Body of pancreas (tissue), 4 donors: ENCODE data around the gene TMEM127. TPM values are rescaled to one million over a fixed set of nuclear protein-coding genes. Genes with fewer than 3 reads are reported as not detected.

Experiments
- ATAC-seq: fragments of 150-250 bp; one replicate; pipeline ENCODE4 v1.9.1; 2016
- DNase-seq, 4 donors: peaks; one replicate each; pipeline ENCODE4 v3.0.0-alpha.2; 2019
- H3K27ac ChIP-seq, 4 donors: fragments of 200-600 bp; sonication (generic); 1 replicate in 3 of 4; 2 replicates in 1 of 4; pipeline versions ENCODE4 v1.5.1 to v1.6.1; 2016 to 2019; ENCODE audit warnings: mild to moderate bottlenecking in 1 of 4, mixed read lengths in 1 of 4, moderate library complexity in 1 of 4
- H3K27me3 ChIP-seq, 2 donors: fragments of 200-600 bp; sonication (generic); one replicate each; pipeline ENCODE4 v1.6.0; 2016; ENCODE audit warnings: mild to moderate bottlenecking in 1 of 2
- H3K36me3 ChIP-seq, 2 donors: fragments of 200-600 bp; sonication (generic); replicated peaks in 1 of 2; 2 replicates each; pipeline ENCODE4 v1.5.1; 2016; ENCODE audit warnings: low read depth in 2 of 2; ENCODE audit not compliant: insufficient read depth in 1 of 2
- H3K4me1 ChIP-seq: fragments of 200-600 bp; sonication (generic); one replicate; pipeline ENCODE4 v1.6.0; 2016
- H3K4me3 ChIP-seq, 2 donors: fragments of 200-600 bp; sonication (generic); 1 replicate in 1 of 2; 2 replicates in 1 of 2; pipeline ENCODE4 v1.5.1; 2016 to 2019
- H3K9me3 ChIP-seq, 3 donors: fragments of 200-600 bp; sonication (generic); 1 replicate in 2 of 3; 2 replicates in 1 of 3; pipeline ENCODE4 v1.5.1; 2016
- CTCF ChIP-seq, 7 experiments: fragments of 450-650 bp in 4 of 7; fragments of 200-600 bp in 3 of 7; sonication (generic) in 3 of 7; IDR thresholded peaks; one replicate each; pipeline ENCODE4 v1.5.1; 2016 to 2019; ENCODE audit warnings: antibody characterized with exemption in 7 of 7
- POLR2A ChIP-seq, 3 donors: fragments of 450-650 bp; IDR thresholded peaks; one replicate each; pipeline ENCODE4 v1.6.1; 2016; ENCODE audit warnings: antibody characterized with exemption in 3 of 3, mild to moderate bottlenecking in 2 of 3
- WGBS, 2 donors: methylation state at CpG; one replicate each; pipeline ENCODE4 v1.1.5; 2017; 5-methylcytosine and 5-hydroxymethylcytosine counted together
- intact Hi-C: fragments of 100-400 bp; cut with DNase I; formaldehyde crosslinking; loops from one replicate; pipeline ENCODE4 v1.15.1; 2023
- total RNA-seq, 2 donors: library from RNA; depleted of rRNA; stranded (reverse); fragments of >200 nt; gene quantifications; one replicate each; pipeline ENCODE4 v1.1.0, GENCODE V29; 2016

TMEM127 gene
- total RNA-seq, 2 donors from 2014 or later, result 22.1 to 33.5 TPM

GRCh38 chr2:96305979-96306308, 40.1 kb upstream of the TMEM127 start:
- H3K27ac ChIP-seq, result peak overlapping the region; percentile 61 to 85 (median 74)
- intact Hi-C loops, result no loop called here
- peaks cover 17% of the 10 kb centered on the region for H3K4me1 ChIP-seq
- H3K36me3 ChIP-seq, result peaks cover 0 to 14% of the 10 kb centered on the region in 2 donors
- no peak for TF ChIP-seq POLR2A (IDR thresholded peaks at IDR 0.05)
- TF ChIP-seq CTCF (IDR thresholded peaks at IDR 0.05), result no peak
- 11 to 27% methylated on average over 9 of the region's 9 CpGs for WGBS, 2 donors
- H3K27me3 ChIP-seq, result no peaks in the 10 kb centered on the region
- DNase-seq, result no peak
- ATAC-seq, result no peak
- no peaks in the 10 kb centered on the region for H3K9me3 ChIP-seq
- peak overlapping the region; percentile 91 to 94 for H3K4me3 ChIP-seq

DNA sequence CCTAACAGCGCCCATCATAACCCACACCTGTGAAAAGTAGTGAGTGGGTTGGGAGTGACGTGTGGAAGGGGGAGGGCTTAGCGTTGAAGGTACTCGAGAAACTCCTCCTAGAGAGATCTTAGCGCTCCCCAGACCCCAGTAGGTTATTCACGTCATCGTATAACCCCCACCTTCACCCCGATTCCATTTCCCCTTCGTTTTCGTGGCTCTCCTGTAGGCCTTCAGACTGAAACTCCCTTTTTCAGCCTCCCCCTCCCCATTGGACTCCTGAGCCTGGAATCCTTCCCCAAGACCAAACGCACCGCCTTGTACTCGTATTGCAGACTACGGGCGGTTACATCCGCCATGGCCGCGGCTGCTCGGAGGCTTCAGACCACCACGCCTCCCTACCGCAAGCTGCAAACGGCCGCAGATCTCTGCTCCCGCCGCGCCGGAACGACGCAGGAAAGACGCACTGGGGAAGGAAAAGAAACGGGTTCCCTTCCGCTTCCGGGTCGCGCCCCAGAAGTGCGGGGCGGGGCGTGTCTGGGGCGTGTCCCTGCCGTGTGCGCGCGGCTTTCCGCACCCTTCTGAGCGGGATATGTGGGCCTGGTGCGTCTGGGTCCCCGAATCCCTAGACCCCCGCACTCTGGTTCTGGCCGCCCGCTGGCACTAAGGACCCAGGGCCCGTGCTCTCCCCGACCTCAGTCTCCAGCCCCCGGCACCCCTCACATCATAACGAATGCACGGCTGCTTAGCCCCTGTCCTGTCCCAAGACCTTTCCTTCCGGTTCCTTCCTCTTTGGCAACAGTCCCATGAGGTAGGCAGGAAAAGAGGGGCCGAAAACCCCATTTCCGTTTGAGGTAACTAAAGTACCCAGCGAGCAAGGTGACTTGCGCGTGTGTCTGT, 39.5 kb upstream of the TMEM127 start, which contains the start of gene SNRNP200:
TSS of gene SNRNP200 (minus strand) at position 456 of the 888 bp plus-strand sequence. CDS start at position 347, 109 bp downstream.
- H3K27me3 ChIP-seq, result no peaks in the 10 kb centered on the region
- no peak for TF ChIP-seq CTCF (IDR thresholded peaks at IDR 0.05)
- peak; percentile 48 to 86 (median 85) for TF ChIP-seq POLR2A (IDR thresholded peaks at IDR 0.05)
- peak within 1 kb of the TSS; percentile 61 to 85 (median 74) for H3K27ac ChIP-seq
- H3K9me3 ChIP-seq, result no peaks in the 10 kb centered on the region
- WGBS, 2 donors, result 0 to 1% methylated on average over 25 to 61 of the region's 61 CpGs
- intact Hi-C loops, result no loop called here
- peaks cover 0 to 17% of the 10 kb centered on the region in 2 donors for H3K36me3 ChIP-seq
- ATAC-seq, result peak; percentile 98
- DNase-seq, result peak; percentile 82 to 88 (median 86)
- H3K4me1 ChIP-seq, result peaks cover 17% of the 10 kb centered on the region
- peak within 1 kb of the TSS; percentile 91 to 94 for H3K4me3 ChIP-seq

DNA sequence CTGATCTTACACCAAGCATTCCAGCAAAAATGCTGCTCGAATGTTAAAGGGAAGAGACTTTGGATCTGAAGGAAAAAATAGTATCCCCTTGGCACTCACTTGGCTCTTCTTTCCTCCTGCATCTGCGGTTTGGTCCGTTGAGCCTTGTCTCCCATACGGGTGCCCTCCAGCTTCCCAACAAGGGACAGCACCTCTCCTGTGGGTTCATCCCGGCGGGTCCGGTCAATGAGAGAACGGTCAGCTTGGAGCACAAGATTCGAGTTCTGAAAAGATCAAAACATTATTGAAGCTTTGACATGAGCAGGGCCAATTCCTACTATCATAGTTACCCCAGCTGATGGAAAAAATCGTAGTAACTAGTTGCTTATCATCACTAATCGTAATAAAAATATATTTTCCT, 38.8 kb upstream of the TMEM127 start:
- TF ChIP-seq POLR2A (IDR thresholded peaks at IDR 0.05) (no peak), CTCF (IDR thresholded peaks at IDR 0.05) (no peak)

GRCh38 chr2:96301865-96302264, 36.1 kb upstream of the TMEM127 start:
- H3K36me3 ChIP-seq, result peaks cover 10 to 48% of the 10 kb centered on the region in 2 donors
- TF ChIP-seq CTCF (IDR thresholded peaks at IDR 0.05) (no peak), POLR2A (IDR thresholded peaks at IDR 0.05) (no peak)
- no peaks in the 10 kb centered on the region for H3K9me3 ChIP-seq
- no peak overlapping the region for H3K27ac ChIP-seq
- intact Hi-C loops, result no loop called here
- DNase-seq (no peak), ATAC-seq (no peak)
- peaks cover 17% of the 10 kb centered on the region for H3K4me1 ChIP-seq
- H3K4me3 ChIP-seq, result no peak overlapping the region
- H3K27me3 ChIP-seq, result no peaks in the 10 kb centered on the region
- 42 to 50% methylated on average over 1 of the region's 1 CpG for WGBS, 2 donors

More for the DNA sequence above, 38.8 kb upstream of the TMEM127 start:
- Histone ChIP-seq H3K4me3 (peak overlapping the region; percentile 91 to 94), H3K9me3 (no peaks in the 10 kb centered on the region), H3K36me3 (peaks cover 0 to 20% of the 10 kb centered on the region in 2 donors), H3K27me3 (no peaks in the 10 kb centered on the region), H3K27ac (peak overlapping the region in 3 of 4 donors; percentile 61 to 85 (median 79)), H3K4me1 (peaks cover 17% of the 10 kb centered on the region)
- ATAC-seq, result no peak
- intact Hi-C loops, result no loop called here
- 60 to 61% methylated on average over 11 of the region's 11 CpGs for WGBS, 2 donors
- DNase-seq, result no peak
